ENCODE measurements around the gene LYZL6. TPM values are rescaled to one million over a fixed set of nuclear protein-coding genes. Genes with fewer than 3 reads are reported as not detected.

LYZL6 gene
- polyA plus RNA-seq, 3 donors = not detected

GRCh38 chr17:35889241-35889640, 54.3 kb downstream of the LYZL6 start:
- no peak for DNase-seq (ENCODE audit: low read depth in 3 of 3, low spot score in 2 of 3)

Other genes starting within 250 kb of the LYZL6 start
- 10 to 100 TPM; 10.2 to 12.9 (median 11.2) TPM for gene RASL10B, start 212.1 kb downstream of the LYZL6 start, polyA plus RNA-seq (ENCODE audit: insufficient read length in 3 of 3)
- gene GAS2L2, start 190.5 kb downstream of the LYZL6 start, polyA plus RNA-seq (ENCODE audit: insufficient read length in 3 of 3) = under 1 TPM in 1 of 3 donors, not detected in 2; 0.06 TPM
- not detected for gene C17orf50, start 182.8 kb downstream of the LYZL6 start, polyA plus RNA-seq (ENCODE audit: insufficient read length in 3 of 3)
- gene MMP28, start 148.1 kb downstream of the LYZL6 start, polyA plus RNA-seq (ENCODE audit: insufficient read length in 3 of 3) = 1 to 10 TPM; 1.4 to 1.5 (median 1.4) TPM
- gene TAF15, start 134.2 kb downstream of the LYZL6 start, polyA plus RNA-seq (ENCODE audit: insufficient read length in 3 of 3) = 100 to 1,000 TPM; 223 to 239 (median 239) TPM
- gene HEATR9, start 74.8 kb downstream of the LYZL6 start, polyA plus RNA-seq (ENCODE audit: insufficient read length in 3 of 3) = under 1 TPM in 1 of 3 donors, not detected in 2; 0.17 TPM
- 1 to 10 TPM; 1.4 to 2.3 (median 1.6) TPM for gene CCL5, start 63.4 kb downstream of the LYZL6 start, polyA plus RNA-seq (ENCODE audit: insufficient read length in 3 of 3)
- 1 to 10 TPM; 1.9 to 2.6 (median 2.2) TPM for gene RDM1, start 12.9 kb downstream of the LYZL6 start, polyA plus RNA-seq (ENCODE audit: insufficient read length in 3 of 3)
- under 1 TPM in 2 of 3 donors, not detected in 1; 0.13 to 0.14 TPM for gene CCL16, start 37.8 kb upstream of the LYZL6 start, polyA plus RNA-seq (ENCODE audit: insufficient read length in 3 of 3)
- 10 to 100 TPM; 14.1 to 25.3 (median 16.3) TPM for gene CCL14, start 43.0 kb upstream of the LYZL6 start, polyA plus RNA-seq (ENCODE audit: insufficient read length in 3 of 3)
- gene CCL15, start 57.8 kb upstream of the LYZL6 start, polyA plus RNA-seq (ENCODE audit: insufficient read length in 3 of 3) = 1 to 10 TPM; 6.4 to 8.1 (median 7.9) TPM
- gene CCL23, start 74.3 kb upstream of the LYZL6 start, polyA plus RNA-seq (ENCODE audit: insufficient read length in 3 of 3) = under 1 TPM in 1 of 3 donors, not detected in 2; 0.38 TPM
- gene CCL18, start 120.6 kb upstream of the LYZL6 start, polyA plus RNA-seq (ENCODE audit: insufficient read length in 3 of 3) = not detected
- gene CCL3, start 146.4 kb upstream of the LYZL6 start, polyA plus RNA-seq (ENCODE audit: insufficient read length in 3 of 3) = 1 to 10 TPM; 2.4 to 5.0 (median 4.2) TPM
- 1 to 10 TPM; 1.3 to 5.0 (median 2.0) TPM for gene CCL4, start 160.1 kb upstream of the LYZL6 start, polyA plus RNA-seq (ENCODE audit: insufficient read length in 3 of 3)
- 1 to 10 TPM; 3.4 to 5.0 (median 4.0) TPM for gene TBC1D3B, start 232.9 kb upstream of the LYZL6 start, polyA plus RNA-seq (ENCODE audit: insufficient read length in 3 of 3)